Ovary (tissue), 3 donors: ENCODE data around the gene BAIAP2L1.

Source experiments
- EP300 ChIP-seq: sonication (generic); formaldehyde crosslinking; IDR thresholded peaks from one replicate; pipeline ENCODE4 v1.6.1; 2017; ENCODE audit warnings: antibody characterized with exemption
- POLR2A ChIP-seq: fragments of 450-650 bp; IDR thresholded peaks from one replicate; pipeline ENCODE4 v1.6.1; 2017; ENCODE audit warnings: antibody characterized with exemption, mild to moderate bottlenecking, moderate library complexity
- TF ChIP-seq, protein P1 (sequence below), 3 donors: fragments of 450-650 bp in 2 of 3; fragments of 200-600 bp in 1 of 3; IDR thresholded peaks; one replicate each; pipeline versions ENCODE4 v1.5.1 to v1.8.0; 2016 to 2022; ENCODE audit warnings: antibody characterized with exemption in 3 of 3, mild to moderate bottlenecking in 1 of 3
- donor health status: DM: no; HTN: no; CAD: no.

DNA sequence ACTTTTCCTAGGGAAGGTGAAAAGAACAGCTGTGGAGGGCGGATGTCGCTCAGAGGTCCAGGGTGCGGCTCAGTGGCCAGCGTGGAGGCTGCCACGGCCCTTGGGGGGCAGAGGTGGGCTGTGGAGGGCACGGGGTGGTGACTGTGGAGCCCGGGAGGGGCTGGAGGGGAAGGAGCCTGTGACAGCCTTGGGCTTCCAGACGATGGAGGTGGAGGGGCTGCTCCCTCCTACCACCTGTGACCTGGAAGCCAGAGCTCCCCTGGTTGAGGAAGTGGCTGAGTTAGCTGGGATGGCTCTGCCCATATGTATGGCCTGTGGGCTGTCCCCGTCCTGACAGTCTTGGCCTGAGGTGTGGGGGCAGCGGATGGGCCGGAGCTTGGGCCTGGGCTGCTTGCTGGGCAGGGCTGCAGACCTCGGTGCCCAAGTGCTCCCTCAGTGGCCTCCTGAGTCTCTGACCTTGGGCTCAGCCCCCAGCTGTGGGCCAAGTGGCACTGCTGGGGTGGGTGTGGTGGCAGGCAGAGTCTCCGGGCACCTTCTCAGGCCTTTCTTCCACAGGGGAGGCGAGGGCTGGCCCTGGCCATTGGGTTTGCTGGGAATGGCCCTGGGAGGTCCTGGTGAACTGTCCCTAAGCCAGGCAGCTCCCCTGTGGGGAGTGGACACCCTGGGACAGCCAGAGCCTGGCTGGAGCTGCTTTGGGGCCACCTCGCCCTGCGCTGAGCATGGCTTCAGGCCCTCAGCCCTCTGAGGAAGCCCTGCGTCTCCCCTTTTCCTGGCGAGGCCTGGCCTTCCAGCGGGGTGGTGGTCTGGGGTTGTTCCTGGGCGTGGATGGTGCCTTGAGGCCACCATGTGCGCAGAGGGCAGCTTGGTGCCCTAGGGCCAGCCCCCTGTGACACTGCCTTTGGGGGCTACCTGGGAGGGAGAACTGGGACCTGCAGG, 115.5 kb downstream of the BAIAP2L1 start:
- TF ChIP-seq, protein P1, sequence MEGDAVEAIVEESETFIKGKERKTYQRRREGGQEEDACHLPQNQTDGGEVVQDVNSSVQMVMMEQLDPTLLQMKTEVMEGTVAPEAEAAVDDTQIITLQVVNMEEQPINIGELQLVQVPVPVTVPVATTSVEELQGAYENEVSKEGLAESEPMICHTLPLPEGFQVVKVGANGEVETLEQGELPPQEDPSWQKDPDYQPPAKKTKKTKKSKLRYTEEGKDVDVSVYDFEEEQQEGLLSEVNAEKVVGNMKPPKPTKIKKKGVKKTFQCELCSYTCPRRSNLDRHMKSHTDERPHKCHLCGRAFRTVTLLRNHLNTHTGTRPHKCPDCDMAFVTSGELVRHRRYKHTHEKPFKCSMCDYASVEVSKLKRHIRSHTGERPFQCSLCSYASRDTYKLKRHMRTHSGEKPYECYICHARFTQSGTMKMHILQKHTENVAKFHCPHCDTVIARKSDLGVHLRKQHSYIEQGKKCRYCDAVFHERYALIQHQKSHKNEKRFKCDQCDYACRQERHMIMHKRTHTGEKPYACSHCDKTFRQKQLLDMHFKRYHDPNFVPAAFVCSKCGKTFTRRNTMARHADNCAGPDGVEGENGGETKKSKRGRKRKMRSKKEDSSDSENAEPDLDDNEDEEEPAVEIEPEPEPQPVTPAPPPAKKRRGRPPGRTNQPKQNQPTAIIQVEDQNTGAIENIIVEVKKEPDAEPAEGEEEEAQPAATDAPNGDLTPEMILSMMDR (IDR thresholded peaks at IDR 0.05) = no peak
- TF ChIP-seq POLR2A (no peak), EP300 (no peak)
